GM21515 (cell line): ENCODE results near the gene CLEC3A.
"Not testable (repeated sequence)": the region's sequence is repeated elsewhere in the genome, so short reads cannot be mapped to it uniquely, and the experiment has no call there.

Experiments
- ATAC-seq: cut with Tn5 transposase; IDR thresholded peaks from one replicate; pipeline ENCODE4 v1.9.1; 2021; ENCODE audit not compliant: unreplicated experiment

Gene CLEC3A

GRCh38 chr16:78022347-78023060 lies at the start of gene CLEC3A:
Gene CLEC3A (plus strand): TSS chr16:78022548. CDS start chr16:78022627, 79 bp downstream.
- ATAC-seq = no peak

- ATAC-seq = no peak
Observed at GRCh38 chr16:77974883-77975282, 47.5 kb upstream of the CLEC3A start.

- ATAC-seq = no peak
Observed at GRCh38 chr16:77975942-77976341, 46.4 kb upstream of the CLEC3A start.

DNA sequence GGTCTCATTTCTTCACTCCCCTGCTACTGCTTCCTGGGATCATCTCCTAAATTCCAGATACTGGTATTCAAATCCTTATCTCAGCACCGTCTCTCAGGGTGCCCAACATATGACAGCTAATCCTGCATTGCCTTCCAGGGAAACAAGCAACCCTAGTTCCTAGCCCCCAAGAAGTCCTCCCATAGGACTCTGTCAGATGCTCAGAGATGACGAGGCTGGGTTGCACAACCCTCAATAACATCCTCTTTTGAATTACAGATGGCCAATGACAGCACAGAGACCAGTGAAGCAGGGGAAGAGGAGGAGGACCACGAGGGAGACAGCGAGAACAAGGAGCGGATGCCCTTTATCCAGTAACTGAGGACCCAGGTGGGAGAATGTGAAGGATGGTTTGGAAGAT lies 45.0 kb upstream of the CLEC3A start:
- ATAC-seq = no peak

DNA sequence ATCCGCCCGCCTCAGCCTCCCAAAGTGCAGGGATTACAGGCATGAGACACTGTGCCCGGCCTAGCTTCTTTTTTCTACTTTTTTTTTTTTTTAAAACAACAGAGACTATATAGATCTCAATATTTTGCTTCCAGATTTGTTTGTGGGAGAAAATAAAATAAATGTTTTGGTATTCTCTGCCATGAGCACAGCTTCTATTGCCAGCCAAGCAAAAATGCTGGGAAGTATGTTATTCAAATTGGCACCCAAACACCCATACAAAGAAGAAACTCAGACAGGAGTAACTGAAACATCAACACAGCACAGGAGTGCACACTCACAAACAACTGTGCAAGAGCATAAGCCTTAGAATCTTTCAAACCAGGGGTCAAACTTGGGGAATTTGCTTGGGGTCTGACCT lies 37.2 kb upstream of the CLEC3A start:
- ATAC-seq = no peak

DNA sequence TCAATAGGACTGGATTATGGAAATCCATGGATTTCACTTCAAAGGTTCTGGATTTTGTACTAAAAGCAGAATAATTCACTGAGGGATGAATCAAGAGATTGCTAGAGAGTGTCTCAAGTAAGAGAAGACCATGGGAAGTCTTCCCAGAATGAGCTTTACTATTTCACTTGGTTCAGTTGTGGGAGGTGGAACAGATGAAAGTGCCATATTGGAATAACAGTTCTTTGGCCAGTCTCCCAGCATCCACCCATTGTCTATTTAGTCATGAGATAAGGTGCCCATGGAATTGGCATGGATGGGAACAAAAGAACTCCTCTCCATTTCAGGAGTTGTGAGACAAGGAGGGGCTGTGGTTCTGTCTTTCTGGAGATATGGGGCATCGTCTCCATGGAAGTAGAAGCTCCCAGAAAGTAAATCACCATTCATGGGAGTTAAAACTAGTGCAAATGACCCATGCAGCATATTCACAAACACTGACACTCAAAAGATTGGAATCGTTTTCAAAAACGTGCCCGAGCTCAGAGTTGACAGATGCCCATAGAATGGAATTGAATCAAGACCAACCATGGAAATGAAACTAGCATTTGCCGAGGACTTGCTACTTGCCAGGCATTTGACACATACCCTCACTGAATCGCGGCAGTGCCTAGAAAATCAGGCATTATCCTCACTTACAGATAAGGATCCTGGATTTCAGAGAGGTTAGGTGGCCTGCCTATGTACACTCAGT lies 36.2 kb upstream of the CLEC3A start:
- no peak for ATAC-seq

DNA sequence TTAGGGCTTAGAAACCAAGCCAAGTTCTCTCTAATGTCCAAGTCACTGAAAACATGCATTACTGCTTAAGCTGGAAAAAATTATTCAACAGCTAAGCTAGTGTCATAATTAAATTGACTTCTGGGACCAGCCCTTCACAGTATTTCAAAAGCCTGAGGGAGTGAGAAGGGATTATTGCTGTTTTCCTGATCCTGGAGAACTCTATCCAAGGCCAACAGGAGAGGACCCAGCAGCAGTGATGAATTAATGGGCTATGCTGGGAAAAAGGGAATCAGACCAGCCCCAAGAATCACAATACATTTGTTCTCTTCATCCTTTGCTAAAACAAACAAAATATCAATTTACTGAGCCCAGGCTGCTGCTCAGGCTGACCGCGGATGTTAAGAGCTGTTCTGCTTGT lies 34.5 kb upstream of the CLEC3A start:
- ATAC-seq = no peak

- ATAC-seq = no peak
Observed at GRCh38 chr16:77989846-77990245, 32.5 kb upstream of the CLEC3A start.

GRCh38 chr16:77991701-77992100 lies 30.6 kb upstream of the CLEC3A start:
- no peak for ATAC-seq

- ATAC-seq = not testable (repeated sequence)
Observed at GRCh38 chr16:77992381-77992780, 30.0 kb upstream of the CLEC3A start.

DNA sequence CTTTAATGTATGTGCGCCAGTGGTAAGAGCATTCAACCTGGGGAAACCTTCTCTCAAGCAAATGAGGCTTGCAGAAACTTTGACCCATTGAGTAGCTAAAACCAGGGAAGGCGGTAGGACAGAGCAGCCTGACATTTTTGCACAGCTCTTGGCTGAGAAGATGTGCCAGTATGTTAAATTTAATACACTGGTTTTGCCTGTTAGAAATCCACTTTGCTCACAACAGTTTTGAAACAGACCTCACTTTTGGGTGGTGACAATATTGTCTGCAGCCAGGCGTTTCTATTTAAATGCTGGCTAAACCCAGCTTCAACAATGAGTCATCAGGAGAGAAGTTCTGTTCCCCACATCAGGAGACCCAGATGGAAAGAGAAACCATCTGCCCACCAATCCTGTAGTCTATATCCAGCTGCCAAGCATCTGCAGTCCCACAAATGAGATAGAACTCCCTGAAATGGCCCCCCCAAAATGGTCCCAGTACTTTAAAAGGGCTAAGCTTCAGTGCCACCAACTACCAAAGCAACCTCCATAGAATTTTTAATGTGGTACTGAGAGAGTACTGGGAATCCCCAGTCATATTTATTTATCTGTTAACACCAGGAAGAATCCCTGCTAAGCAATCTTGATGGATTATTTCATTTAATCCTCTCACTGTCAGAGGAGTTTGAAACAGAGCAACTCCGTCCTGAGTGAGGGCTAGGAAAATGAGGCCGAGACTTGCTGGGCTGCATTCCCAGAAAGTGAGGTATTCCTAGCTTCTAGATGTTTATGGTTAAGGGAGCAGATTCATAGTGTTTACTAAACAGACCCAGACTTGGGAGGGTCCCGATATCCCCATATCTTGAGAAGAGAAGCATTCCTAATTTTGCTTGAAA lies 29.0 kb upstream of the CLEC3A start:
- no peak for ATAC-seq

- ATAC-seq = no peak
Observed at GRCh38 chr16:77995843-77996455, 26.4 kb upstream of the CLEC3A start.

GRCh38 chr16:77998350-77999023 lies 23.9 kb upstream of the CLEC3A start:
- no peak for ATAC-seq

DNA sequence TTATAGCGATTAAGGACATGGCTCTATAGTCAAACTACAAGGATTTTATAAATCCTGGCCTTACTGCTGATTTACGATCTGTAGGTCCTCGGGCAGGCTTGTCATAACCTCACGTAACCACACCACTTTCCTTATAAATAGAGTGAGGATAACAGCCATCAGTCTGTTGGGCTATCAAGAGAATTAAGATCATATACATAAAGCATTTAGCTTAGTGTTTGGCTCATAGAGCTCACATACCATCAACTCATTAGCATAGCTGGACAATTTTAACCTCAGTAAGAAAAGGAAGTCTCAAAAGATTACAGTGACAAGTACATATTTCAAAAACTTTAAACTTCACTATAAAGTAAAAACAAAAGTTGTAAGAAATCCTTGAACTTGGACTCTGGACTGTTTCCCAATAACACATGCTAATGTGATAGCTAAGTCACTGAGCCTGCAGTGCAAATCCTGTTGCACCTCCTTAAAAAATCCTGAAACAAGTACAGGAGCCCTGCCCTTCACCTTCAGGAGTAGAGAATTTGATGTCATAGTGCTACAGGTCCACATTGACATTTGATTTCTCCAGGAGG lies 20.8 kb upstream of the CLEC3A start:
- ATAC-seq = no peak

DNA sequence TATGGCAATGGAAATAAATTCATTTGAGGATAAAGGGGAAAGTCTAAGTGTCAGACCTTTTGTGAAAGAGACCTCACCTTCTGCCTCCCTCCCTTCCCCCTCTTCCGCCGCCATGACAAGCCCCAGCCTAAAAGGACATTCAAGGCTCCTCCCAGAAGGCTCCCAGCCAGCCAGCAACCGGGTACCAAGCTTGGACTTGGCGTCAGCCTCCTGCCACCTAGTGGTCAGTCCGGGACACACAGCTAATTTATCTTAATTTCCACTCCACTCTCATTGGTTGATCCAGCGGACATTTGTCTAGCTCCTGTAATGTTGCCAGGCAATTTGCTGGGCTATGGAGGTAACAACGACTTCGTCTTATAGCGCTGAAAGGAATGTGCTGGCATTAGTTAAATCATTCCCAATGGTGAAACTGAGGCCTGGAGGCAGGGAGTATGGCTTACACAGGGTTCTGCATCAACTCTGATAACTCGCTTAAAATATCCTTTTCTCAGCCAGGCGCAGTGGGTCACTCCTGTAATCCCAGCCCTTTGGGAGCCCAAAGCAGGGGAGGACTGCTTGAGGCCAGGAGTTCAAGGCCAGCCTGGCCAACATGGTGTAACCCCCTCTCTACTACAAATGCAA lies 19.3 kb upstream of the CLEC3A start:
- peak; percentile 99 for ATAC-seq

- ATAC-seq = no peak
Observed at GRCh38 chr16:78004517-78004916, 17.8 kb upstream of the CLEC3A start.

GRCh38 chr16:78005881-78006280 lies 16.5 kb upstream of the CLEC3A start:
- no peak for ATAC-seq

DNA sequence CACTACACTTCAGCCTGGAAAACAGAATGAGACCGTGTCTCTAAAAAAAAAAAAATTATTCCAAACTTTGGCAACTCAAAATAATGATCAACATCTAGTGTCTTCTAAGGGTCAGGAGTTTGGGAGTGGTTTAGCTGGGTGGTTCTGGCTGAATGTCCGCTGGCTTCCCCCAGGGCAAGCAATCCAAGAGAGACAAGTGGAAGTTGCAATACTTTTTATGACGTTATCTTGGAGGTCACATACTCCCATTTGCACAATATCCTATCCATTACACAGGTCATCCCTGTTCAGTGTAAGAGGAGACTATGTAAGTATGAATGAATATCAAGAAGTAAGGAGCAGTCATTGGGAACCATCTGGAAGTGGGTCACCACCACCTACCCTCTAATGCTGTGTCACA lies 15.2 kb upstream of the CLEC3A start:
- ATAC-seq = no peak

- no peak for ATAC-seq
Observed at GRCh38 chr16:78024159-78024558, 1.8 kb downstream of the CLEC3A start.

- no peak for ATAC-seq
Observed at GRCh38 chr16:78025631-78026030, 3.3 kb downstream of the CLEC3A start.
